H1 (cell line): Measurements from ENCODE around the gene PACS1. TPM values are rescaled to one million over a fixed set of nuclear protein-coding genes. Genes with fewer than 3 reads are reported as not detected.

Experiments used
- CTCF ChIA-PET: fragments of 300-600 bp; sonication (Branson Sonifier 250); formaldehyde crosslinking; loops from one replicate; lab custom pipeline; 2021; ENCODE audit not compliant: partially characterized antibody; lab: Charles Lee
- POLR2A ChIA-PET: fragments of 300-600 bp; sonication (Branson Sonifier 250); formaldehyde crosslinking; loops from one replicate; lab custom pipeline; 2021; ENCODE audit warnings: inconsistent platforms; ENCODE audit not compliant: partially characterized antibody; lab: Charles Lee
- DNase-seq, 2 experiments: peaks; one replicate each; pipeline versions ENCODE4 v3.0.0 to v3.0.0-alpha.2; 2010 to 2022; ENCODE audit warnings: low spot score in 2 of 2, low read depth in 1 of 2, mixed read lengths in 1 of 2
- FAIRE-seq: peaks from 2 replicates; lab custom pipeline; 2011; peaks lifted over from hg19 to GRCh38; lab: Jason Lieb, UNC
- H2AFZ ChIP-seq: 2 replicates; pipeline ENCODE4 v1.8.1; 2012; ENCODE audit warnings: low read length, inconsistent platforms
- H2AK5ac ChIP-seq: 2 replicates; pipeline ENCODE4 v1.6.1; 2013; ENCODE audit warnings: low read depth, low read length
- H2BK120ac ChIP-seq: replicated peaks from 2 replicates; pipeline ENCODE3; 2013; ENCODE audit warnings: low read depth, low read length, inconsistent platforms
- H2BK12ac ChIP-seq: 2 replicates; pipeline ENCODE4 v1.6.1; 2013; ENCODE audit warnings: low read depth, low read length
- H2BK15ac ChIP-seq: 2 replicates; pipeline ENCODE4 v1.6.1; 2013; ENCODE audit warnings: low read length
- H2BK20ac ChIP-seq: 2 replicates; pipeline ENCODE4 v1.6.1; 2013; ENCODE audit warnings: low read length
- H2BK5ac ChIP-seq: 2 replicates; pipeline ENCODE4 v1.6.1; 2013; ENCODE audit warnings: low read depth, low read length
- H3K14ac ChIP-seq: 2 replicates; pipeline ENCODE4 v1.6.1; 2013; ENCODE audit warnings: inconsistent platforms; ENCODE audit not compliant: insufficient read length
- H3K18ac ChIP-seq: 2 replicates; pipeline ENCODE4 v1.6.1; 2013; ENCODE audit warnings: low read length; ENCODE audit errors: extremely low read depth
- H3K23ac ChIP-seq: 2 replicates; pipeline ENCODE4 v1.6.1; 2013; ENCODE audit warnings: inconsistent platforms; ENCODE audit not compliant: insufficient read length
- H3K23me2 ChIP-seq: 2 replicates; pipeline ENCODE4 v1.6.1; 2013; ENCODE audit warnings: low read depth, low read length
- H3K27ac ChIP-seq: 2 replicates; pipeline ENCODE4 v1.6.1; 2011; ENCODE audit warnings: low read depth, low read length, inconsistent platforms
- H3K27me3 ChIP-seq, 4 experiments: replicated peaks in 1 of 4; 1 replicate in 1 of 4; 2 replicates in 3 of 4; pipeline versions ENCODE4 v1.6.1 to v1.8.1; 2011 to 2013; ENCODE audit warnings: low read length in 3 of 4, mild to moderate bottlenecking in 3 of 4, inconsistent platforms in 2 of 4, mixed read lengths in 2 of 4, moderate library complexity in 1 of 4; ENCODE audit not compliant: control insufficient read depth in 3 of 4, insufficient read depth in 3 of 4; ENCODE audit errors: extremely low read depth in 1 of 4
- H3K36me3 ChIP-seq, 4 experiments: 2 replicates each; pipeline versions ENCODE4 v1.6.1 to v1.8.1; 2011 to 2013; ENCODE audit warnings: mild to moderate bottlenecking in 4 of 4, low read length in 3 of 4, moderate library complexity in 2 of 4, control low read depth in 1 of 4, inconsistent platforms in 1 of 4; ENCODE audit not compliant: insufficient read depth in 4 of 4, control insufficient read depth in 2 of 4
- H3K4ac ChIP-seq: replicated peaks from 2 replicates; pipeline ENCODE3; 2013; ENCODE audit warnings: low read length, low read depth, mixed read lengths, inconsistent platforms; ENCODE audit not compliant: insufficient read length
- H3K4me1 ChIP-seq, 4 experiments: replicated peaks in 1 of 4; 1 replicate in 1 of 4; 2 replicates in 3 of 4; pipeline versions ENCODE4 v1.6.1 to v1.8.1; 2011 to 2013; ENCODE audit warnings: low read length in 3 of 4, inconsistent platforms in 2 of 4, mixed read lengths in 1 of 4; ENCODE audit not compliant: insufficient read depth in 4 of 4, control insufficient read depth in 3 of 4
- H3K4me2 ChIP-seq, 2 experiments: 2 replicates each; pipeline versions ENCODE4 v1.6.1 to v1.8.1; 2011 to 2013; ENCODE audit warnings: low read depth in 2 of 2, low read length in 2 of 2, control low read depth in 1 of 2, inconsistent platforms in 1 of 2, mild to moderate bottlenecking in 1 of 2; ENCODE audit not compliant: insufficient read depth in 1 of 2
- H3K4me3 ChIP-seq, 4 experiments: fragments of 200-600, 300-600 bp in 1 of 4; sonication (generic), shearing (Covaris generic), sonication (Bioruptor Twin) in 1 of 4; 2 replicates each; pipeline versions ENCODE4 v1.5.1 to v1.8.1; 2011 to 2016; ENCODE audit warnings: low read length in 4 of 4, low read depth in 3 of 4, control low read depth in 2 of 4, inconsistent platforms in 2 of 4, mild to moderate bottlenecking in 2 of 4, mixed read lengths in 1 of 4, moderate library complexity in 1 of 4; ENCODE audit not compliant: insufficient read depth in 2 of 4; ENCODE audit errors: extremely low read depth in 1 of 4
- H3K56ac ChIP-seq: replicated peaks from 2 replicates; pipeline ENCODE3; 2013; ENCODE audit warnings: low read depth, mild to moderate bottlenecking, mixed read lengths, low read length, inconsistent platforms; ENCODE audit not compliant: insufficient read length
- H3K79me1 ChIP-seq: 2 replicates; pipeline ENCODE4 v1.6.1; 2013; ENCODE audit warnings: low read depth, low read length, control low read depth
- H3K79me2 ChIP-seq, 2 experiments: 2 replicates each; pipeline versions ENCODE4 v1.6.1 to v1.8.1; 2012 to 2013; ENCODE audit warnings: low read length in 2 of 2, mild to moderate bottlenecking in 2 of 2, inconsistent platforms in 1 of 2; ENCODE audit not compliant: insufficient read depth in 2 of 2, control insufficient read depth in 1 of 2
- H3K9ac ChIP-seq, 4 experiments: replicated peaks in 1 of 4; 1 replicate in 1 of 4; 2 replicates in 3 of 4; pipeline versions ENCODE4 v1.6.1 to v1.8.1; 2011 to 2013; ENCODE audit warnings: low read depth in 3 of 4, low read length in 3 of 4, control low read depth in 2 of 4, mild to moderate bottlenecking in 2 of 4, moderate library complexity in 2 of 4, inconsistent platforms in 1 of 4; ENCODE audit errors: extremely low read depth in 1 of 4
- H3K9me3 ChIP-seq, 2 experiments: 2 replicates each; pipeline versions ENCODE4 v1.6.1 to v1.8.1; 2012 to 2013; ENCODE audit warnings: mild to moderate bottlenecking in 2 of 2, moderate library complexity in 2 of 2, control low read depth in 1 of 2, inconsistent platforms in 1 of 2, low read depth in 1 of 2, low read length in 1 of 2, mixed read lengths in 1 of 2; ENCODE audit not compliant: insufficient read depth in 2 of 2
- H4K20me1 ChIP-seq, 2 experiments: replicated peaks in 1 of 2; 2 replicates each; pipeline versions ENCODE3 to v1.8.1; 2011 to 2013; ENCODE audit warnings: inconsistent platforms in 2 of 2, low read length in 2 of 2, mild to moderate bottlenecking in 1 of 2; ENCODE audit not compliant: insufficient read depth in 2 of 2, control insufficient read depth in 1 of 2
- H4K5ac ChIP-seq: 2 replicates; pipeline ENCODE4 v1.6.1; 2013; ENCODE audit warnings: low read length, low read depth, mixed read lengths, inconsistent platforms; ENCODE audit not compliant: insufficient read length
- H4K8ac ChIP-seq: 2 replicates; pipeline ENCODE4 v1.8.0; 2013; ENCODE audit warnings: mild to moderate bottlenecking, moderate library complexity, low read length, inconsistent platforms; ENCODE audit not compliant: insufficient read depth; ENCODE audit errors: extremely low read depth
- H4K91ac ChIP-seq: replicated peaks from 2 replicates; pipeline ENCODE3; 2013; ENCODE audit warnings: low read length, mixed read lengths, inconsistent platforms; ENCODE audit not compliant: insufficient read length
- CBX5 ChIP-seq: fragments of 300-800, 300-1000 bp; sonication (generic); IDR thresholded peaks from 2 replicates; pipeline ENCODE4 v1.7.1; 2016; ENCODE audit warnings: antibody characterized with exemption, low read length, low read depth
- EP300 ChIP-seq, 2 experiments: IDR thresholded peaks; 1 replicate in 1 of 2; 2 replicates in 1 of 2; pipeline ENCODE4 v1.6.1; 2011 to 2012; ENCODE audit warnings: low read depth in 2 of 2, low read length in 2 of 2, mild to moderate bottlenecking in 2 of 2, borderline replicate concordance in 1 of 2, inconsistent platforms in 1 of 2, moderate library complexity in 1 of 2
- EZH2 ChIP-seq: fragments of 200-600 bp; sonication (generic); IDR thresholded peaks from 2 replicates; pipeline ENCODE4 v1.7.1; 2012; ENCODE audit warnings: low read depth, mild to moderate bottlenecking, moderate library complexity, low read length, inconsistent platforms; ENCODE audit not compliant: severe bottlenecking
- GTF2F1 ChIP-seq: IDR thresholded peaks from 2 replicates; pipeline ENCODE4 v1.6.1; 2012; ENCODE audit warnings: low read depth, low read length, improper control_type of control experiment, borderline replicate concordance
- HDAC2 ChIP-seq, 2 experiments: fragments of 300-600 bp in 1 of 2; sonication (generic) in 1 of 2; IDR thresholded peaks; 2 replicates each; pipeline ENCODE4 v1.6.1; 2011 to 2012; ENCODE audit warnings: low read depth in 2 of 2, low read length in 2 of 2, mild to moderate bottlenecking in 2 of 2, moderate library complexity in 2 of 2, borderline replicate concordance in 1 of 2, inconsistent platforms in 1 of 2
- JUND ChIP-seq: IDR thresholded peaks from 2 replicates; pipeline ENCODE4 v1.6.1; 2011; ENCODE audit warnings: mild to moderate bottlenecking, improper control_type of control experiment, low read length
- KDM1A ChIP-seq: fragments of 200-600, 300-600 bp; sonication (generic); IDR thresholded peaks from 2 replicates; pipeline ENCODE4 v1.7.1; 2016; ENCODE audit warnings: mild to moderate bottlenecking, low read length, borderline replicate concordance
- NANOG ChIP-seq: IDR thresholded peaks from 2 replicates; pipeline ENCODE4 v1.6.1; 2011; ENCODE audit warnings: low read length, low read depth, mild to moderate bottlenecking, inconsistent platforms; ENCODE audit not compliant: insufficient read depth, poor library complexity, severe bottlenecking
- NRF1 ChIP-seq: IDR thresholded peaks from 2 replicates; pipeline ENCODE4 v1.6.1; 2011; ENCODE audit warnings: mild to moderate bottlenecking, low read depth, low read length, improper control_type of control experiment
- PHF8 ChIP-seq: fragments of 200-600 bp; sonication (generic); conservative IDR thresholded peaks from 2 replicates; pipeline ENCODE4 v1.7.1; 2012; ENCODE audit warnings: low read depth, mild to moderate bottlenecking, inconsistent platforms, low read length, moderate library complexity
- POU5F1 ChIP-seq: IDR thresholded peaks from 2 replicates; pipeline ENCODE4 v1.6.1; 2011; ENCODE audit warnings: low read depth, mild to moderate bottlenecking, low read length, moderate library complexity
- RXRA ChIP-seq: IDR thresholded peaks from 2 replicates; pipeline ENCODE4 v1.6.1; 2011; ENCODE audit warnings: low read depth, mild to moderate bottlenecking, low read length, moderate library complexity; ENCODE audit not compliant: insufficient read depth
- SIRT6 ChIP-seq: IDR thresholded peaks from one replicate; pipeline ENCODE4 v1.7.1; 2012; ENCODE audit warnings: low read length, inconsistent platforms
- TCF12 ChIP-seq: IDR thresholded peaks from 2 replicates; pipeline ENCODE4 v1.6.1; 2011; ENCODE audit warnings: low read depth, mild to moderate bottlenecking, low read length
- WGBS, 2 experiments: shearing (Covaris generic) in 1 of 2; methylation state at CpG; one replicate each; pipeline versions ENCODE4 v1.1.6 to v1.1.7; 2013 to 2015; ENCODE audit warnings: low lambda C conversion rate in 2 of 2, mixed read lengths in 2 of 2, inconsistent platforms in 1 of 2, low coverage in 1 of 2, missing lambda C conversion rate in 1 of 2; ENCODE audit not compliant: insufficient replicate concordance in 2 of 2, insufficient coverage in 1 of 2, insufficient read length in 1 of 2; ENCODE audit errors: extremely low coverage in 1 of 2, missing lambda C conversion rate in 1 of 2; 5-methylcytosine and 5-hydroxymethylcytosine counted together
- polyA plus RNA-seq, 7 experiments: library from polyadenylated mRNA; depleted of rRNA in 3 of 7; stranded (reverse) in 5 of 7; unstranded in 2 of 7; fragments of >200 nt in 5 of 7; fragments of 200-250 nt in 2 of 7; gene quantifications; 1 replicate in 5 of 7; 2 replicates in 1 of 7; 4 replicates in 1 of 7; pipeline versions ENCODE4 v1.2.1 to v1.2.3, GENCODE V29; 2011 to 2013; ENCODE audit warnings: missing spikeins in 2 of 7, mixed read lengths in 2 of 7
- total RNA-seq: library from RNA; stranded (reverse); fragmentation: NEBNext Ultra II Directional; extraction: Animal tissue kit (Norgen Biotek cat#: 25700); gene quantifications from 2 replicates; pipeline ENCODE4 v1.2.1, GENCODE V29; 2021

PACS1 gene
- total and polyA plus RNA-seq, 2 of the 8 experiments (the other 6 are each of a cell fraction or from before 2014, with no cell fraction given): 11.5 to 36.0 TPM

- DNase-seq: no peak
- H2AK5ac ChIP-seq: no peak overlapping the region
- no peak overlapping the region for H2BK120ac ChIP-seq
- no peak for FAIRE-seq
- H4K20me1 ChIP-seq: no peaks in the 10 kb centered on the region
- no peak overlapping the region for H3K18ac ChIP-seq
- no peaks in the 10 kb centered on the region for H3K36me3 ChIP-seq
- no peak overlapping the region for H4K91ac ChIP-seq
- WGBS, 2 experiments: 81% methylated on average over 5 of the region's 5 CpGs; no CpG with 5 or more reads in 1 of the 2 experiments
- no peak overlapping the region for H2AFZ ChIP-seq
- no peak overlapping the region for H3K23ac ChIP-seq
- no peak overlapping the region for H2BK15ac ChIP-seq
- H3K27ac ChIP-seq: no peak overlapping the region
- POLR2A ChIA-PET: interaction anchor here (1.5 kb wide), 1 partner anchor 11 kb away, joined by 3 read pairs; the partner anchor contains the start of gene PACS1
- H4K8ac ChIP-seq: no peak overlapping the region
- no peak overlapping the region for H3K56ac ChIP-seq
- no peaks in the 10 kb centered on the region for H3K27me3 ChIP-seq
- H2BK12ac ChIP-seq: no peak overlapping the region
- H3K79me2 ChIP-seq: no peaks in the 10 kb centered on the region
- H3K79me1 ChIP-seq: no peaks in the 10 kb centered on the region; the same call in none of the 2 replicates
- CTCF ChIA-PET: interaction anchor here (0.7 to 3.8 kb wide), 6 partner anchors 13 to 545 kb away, joined by 3 to 16 read pairs (median 4); no protein-coding TSS in a partner anchor
- no peak overlapping the region for H3K4me2 ChIP-seq
- H3K9me3 ChIP-seq: no peaks in the 10 kb centered on the region
- H3K4ac ChIP-seq: no peak overlapping the region
- H2BK5ac ChIP-seq: no peak overlapping the region
- H3K4me3 ChIP-seq: no peak overlapping the region
- no peak overlapping the region for H3K9ac ChIP-seq
- H3K4me1 ChIP-seq: no peaks in the 10 kb centered on the region
- H3K23me2 ChIP-seq: no peaks in the 10 kb centered on the region
- no peak overlapping the region for H2BK20ac ChIP-seq
- H3K14ac ChIP-seq: no peak overlapping the region
- H4K5ac ChIP-seq: no peak overlapping the region
- TF ChIP-seq TCF12 (no peak), NANOG (no peak), EP300 (IDR thresholded peaks at IDR 0.05; ENCODE audit: borderline replicate concordance in 1 of 2, low read depth in 2 of 2, low read length in 2 of 2) (no peak), JUND (no peak), CBX5 (no peak), NRF1 (no peak), SIRT6 (no peak), POU5F1 (no peak), HDAC2 (IDR thresholded peaks at IDR 0.05; ENCODE audit: borderline replicate concordance in 1 of 2, low read depth in 2 of 2, low read length in 2 of 2) (no peak), PHF8 (no peak), RXRA (no peak), KDM1A (no peak), GTF2F1 (no peak), EZH2 (no peak)
Measured at GRCh38 chr11:66081505-66081904, 11.4 kb downstream of the PACS1 start.
